Breast epithelium (tissue), 4 donors: ENCODE measurements around the gene CSNK1A1L. TPM values are rescaled to one million over a fixed set of nuclear protein-coding genes. Genes with fewer than 3 reads are reported as not detected.

Experiments used
- DNase-seq, 2 donors: peaks; one replicate each; pipeline ENCODE4 v3.0.0-alpha.2; 2019; ENCODE audit warnings: low spot score in 2 of 2
- H3K27ac ChIP-seq, 2 donors: fragments of 200-600 bp; sonication (generic) in 1 of 2; one replicate each; pipeline ENCODE4 v1.5.1; 2016 to 2019; ENCODE audit warnings: mild to moderate bottlenecking in 1 of 2
- H3K27me3 ChIP-seq, 2 donors: fragments of 200-600 bp; sonication (generic) in 1 of 2; one replicate each; pipeline versions ENCODE4 v1.5.1 to v1.6.0; 2017 to 2019; ENCODE audit warnings: control low read depth in 1 of 2, mild to moderate bottlenecking in 1 of 2
- H3K36me3 ChIP-seq: fragments of 200-600 bp; one replicate; pipeline ENCODE4 v1.5.1; 2019
- H3K4me1 ChIP-seq, 2 donors: fragments of 200-600 bp; sonication (generic); one replicate each; pipeline ENCODE4 v1.5.1; 2016 to 2019; ENCODE audit warnings: control low read depth in 1 of 2
- H3K4me3 ChIP-seq, 3 donors: fragments of 200-600 bp; sonication (generic); 1 replicate in 2 of 3; 2 replicates in 1 of 3; pipeline ENCODE4 v1.5.1; 2016 to 2019; ENCODE audit warnings: mild to moderate bottlenecking in 3 of 3, moderate library complexity in 2 of 3
- H3K9me3 ChIP-seq, 2 donors: fragments of 200-600 bp; sonication (generic) in 1 of 2; one replicate each; pipeline ENCODE4 v1.5.1; 2016 to 2019; ENCODE audit warnings: control low read depth in 1 of 2
- POLR2A ChIP-seq: fragments of 450-650 bp; IDR thresholded peaks from one replicate; pipeline ENCODE4 v1.6.1; 2016; ENCODE audit warnings: antibody characterized with exemption, mild to moderate bottlenecking, moderate library complexity
- POLR2AphosphoS5 ChIP-seq, 3 donors: sonication (generic); formaldehyde crosslinking; IDR thresholded peaks; one replicate each; pipeline ENCODE4 v1.6.1; 2017; ENCODE audit warnings: antibody characterized with exemption in 3 of 3
- intact Hi-C: fragments of 100-400 bp; cut with DNase I; formaldehyde crosslinking; loops from one replicate; pipeline ENCODE4 v1.15.1; 2023; ENCODE audit warnings: low total_unique reads
- total RNA-seq, 3 donors: library from RNA; depleted of rRNA; stranded (reverse); fragments of >200 nt; gene quantifications; one replicate each; pipeline ENCODE4 v1.1.0, GENCODE V29; 2016
- TF ChIP-seq, protein P1 (sequence below), 3 donors: fragments of 450-650 bp; IDR thresholded peaks; one replicate each; pipeline ENCODE4 v1.5.1; 2016 to 2017; ENCODE audit warnings: antibody characterized with exemption in 3 of 3, mild to moderate bottlenecking in 3 of 3, moderate library complexity in 3 of 3

Gene CSNK1A1L
- total RNA-seq, 3 donors from 2014 or later, result not detected

GRCh38 chr13:37089495-37089894, 16.0 kb downstream of the CSNK1A1L start:
- Histone ChIP-seq H3K4me3 (no peak overlapping the region), H3K9me3 (no peaks in the 10 kb centered on the region), H3K27me3 (no peaks in the 10 kb centered on the region), H3K36me3 (no peaks in the 10 kb centered on the region), H3K27ac (no peak overlapping the region), H3K4me1 (no peaks in the 10 kb centered on the region)
- DNase-seq, result no peak
- intact Hi-C loops, result no loop called here
- no peak for TF ChIP-seq POLR2A
- no peak for TF ChIP-seq POLR2AphosphoS5 (IDR thresholded peaks at IDR 0.05)
- TF ChIP-seq, protein P1, sequence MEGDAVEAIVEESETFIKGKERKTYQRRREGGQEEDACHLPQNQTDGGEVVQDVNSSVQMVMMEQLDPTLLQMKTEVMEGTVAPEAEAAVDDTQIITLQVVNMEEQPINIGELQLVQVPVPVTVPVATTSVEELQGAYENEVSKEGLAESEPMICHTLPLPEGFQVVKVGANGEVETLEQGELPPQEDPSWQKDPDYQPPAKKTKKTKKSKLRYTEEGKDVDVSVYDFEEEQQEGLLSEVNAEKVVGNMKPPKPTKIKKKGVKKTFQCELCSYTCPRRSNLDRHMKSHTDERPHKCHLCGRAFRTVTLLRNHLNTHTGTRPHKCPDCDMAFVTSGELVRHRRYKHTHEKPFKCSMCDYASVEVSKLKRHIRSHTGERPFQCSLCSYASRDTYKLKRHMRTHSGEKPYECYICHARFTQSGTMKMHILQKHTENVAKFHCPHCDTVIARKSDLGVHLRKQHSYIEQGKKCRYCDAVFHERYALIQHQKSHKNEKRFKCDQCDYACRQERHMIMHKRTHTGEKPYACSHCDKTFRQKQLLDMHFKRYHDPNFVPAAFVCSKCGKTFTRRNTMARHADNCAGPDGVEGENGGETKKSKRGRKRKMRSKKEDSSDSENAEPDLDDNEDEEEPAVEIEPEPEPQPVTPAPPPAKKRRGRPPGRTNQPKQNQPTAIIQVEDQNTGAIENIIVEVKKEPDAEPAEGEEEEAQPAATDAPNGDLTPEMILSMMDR (IDR thresholded peaks at IDR 0.05), result no peak

GRCh38 chr13:37087486-37087885, 18.0 kb downstream of the CSNK1A1L start:
- DNase-seq, result no peak
- Histone ChIP-seq H3K27ac (no peak overlapping the region), H3K4me1 (no peaks in the 10 kb centered on the region), H3K9me3 (no peaks in the 10 kb centered on the region), H3K4me3 (no peak overlapping the region), H3K36me3 (no peaks in the 10 kb centered on the region), H3K27me3 (no peaks in the 10 kb centered on the region)
- intact Hi-C loops, result no loop called here
- TF ChIP-seq POLR2A (no peak), POLR2AphosphoS5 (IDR thresholded peaks at IDR 0.05) (no peak)
- TF ChIP-seq, protein P1 (IDR thresholded peaks at IDR 0.05), result no peak

DNA sequence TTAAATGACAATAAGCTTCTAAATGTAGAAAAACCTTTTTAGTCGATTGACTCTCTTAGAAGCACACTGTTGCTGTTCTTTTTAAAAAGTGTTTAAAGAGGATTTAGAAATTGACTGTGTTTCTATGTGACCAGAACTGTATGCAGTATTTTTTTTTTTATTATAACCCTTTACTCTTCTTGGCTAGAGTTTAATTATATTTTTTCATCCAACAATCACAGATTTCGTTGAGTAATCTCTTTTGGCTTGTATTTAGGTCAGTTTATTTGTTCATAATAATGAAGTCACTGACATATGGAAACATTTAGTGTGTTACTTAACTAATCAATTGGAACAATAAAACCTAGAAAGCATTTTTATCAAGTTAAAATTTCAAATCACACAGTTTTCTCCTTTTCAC, 19.9 kb downstream of the CSNK1A1L start:
- H3K9me3 ChIP-seq, result no peaks in the 10 kb centered on the region
- no peaks in the 10 kb centered on the region for H3K4me1 ChIP-seq
- TF ChIP-seq, protein P1 (IDR thresholded peaks at IDR 0.05), result no peak
- TF ChIP-seq POLR2A (no peak), POLR2AphosphoS5 (IDR thresholded peaks at IDR 0.05) (no peak)

DNA sequence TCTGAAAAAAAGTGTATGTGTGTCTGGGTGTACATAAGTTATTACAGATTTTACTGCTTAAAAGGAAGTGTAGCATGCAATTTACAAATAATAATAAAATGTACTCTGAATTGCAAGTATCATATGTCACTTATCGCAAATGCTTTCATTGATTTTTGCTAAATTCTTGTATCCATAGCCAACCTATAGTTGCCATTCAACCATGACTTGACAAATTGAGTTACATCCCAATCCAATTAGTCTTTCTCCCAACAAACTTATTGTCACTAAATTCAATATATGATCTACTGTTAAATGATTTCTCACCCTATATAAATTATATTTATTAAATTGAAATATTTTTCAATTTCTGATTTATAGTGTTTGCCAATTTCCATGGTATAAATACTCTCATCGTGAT, 28.6 kb downstream of the CSNK1A1L start:
- Histone ChIP-seq H3K36me3 (no peaks in the 10 kb centered on the region), H3K4me1 (no peaks in the 10 kb centered on the region), H3K27me3 (no peaks in the 10 kb centered on the region), H3K4me3 (no peak overlapping the region), H3K27ac (no peak overlapping the region), H3K9me3 (no peaks in the 10 kb centered on the region)
- no peak for DNase-seq
- intact Hi-C loops, result no loop called here
- TF ChIP-seq, protein P1 (IDR thresholded peaks at IDR 0.05), result no peak
- TF ChIP-seq POLR2AphosphoS5 (IDR thresholded peaks at IDR 0.05) (no peak), POLR2A (no peak)

More for the DNA sequence above, 19.9 kb downstream of the CSNK1A1L start:
- H3K27ac ChIP-seq, result no peak overlapping the region
- H3K4me3 ChIP-seq, result no peak overlapping the region
- DNase-seq, result no peak
- intact Hi-C loops, result no loop called here
- H3K36me3 ChIP-seq, result no peaks in the 10 kb centered on the region
- no peaks in the 10 kb centered on the region for H3K27me3 ChIP-seq

GRCh38 chr13:37075164-37075563, 30.3 kb downstream of the CSNK1A1L start:
- no peak for TF ChIP-seq POLR2A
- no peak for TF ChIP-seq POLR2AphosphoS5 (IDR thresholded peaks at IDR 0.05)
- Histone ChIP-seq H3K27me3 (no peaks in the 10 kb centered on the region), H3K36me3 (no peaks in the 10 kb centered on the region), H3K4me3 (no peak overlapping the region), H3K27ac (no peak overlapping the region), H3K4me1 (no peaks in the 10 kb centered on the region), H3K9me3 (no peaks in the 10 kb centered on the region)
- no peak for DNase-seq
- intact Hi-C loops, result no loop called here

DNA sequence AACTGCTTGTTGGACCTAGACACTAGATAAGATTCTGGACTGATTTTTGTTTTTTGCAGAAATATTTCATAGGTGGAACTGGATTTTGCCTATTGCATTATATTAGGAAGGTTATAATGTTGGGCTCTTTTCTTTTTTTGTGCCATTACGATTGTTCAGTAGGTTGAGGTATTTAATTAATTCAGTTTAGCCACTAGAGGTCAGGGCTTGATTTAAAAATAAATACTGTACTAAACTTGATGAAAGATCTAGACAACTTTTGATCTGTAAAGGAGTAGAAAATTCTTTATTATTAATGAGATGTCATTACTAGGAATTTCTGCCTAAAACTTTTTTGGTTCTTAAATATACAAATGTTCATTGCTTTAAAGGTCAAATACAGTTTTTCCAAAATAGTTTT, 30.8 kb downstream of the CSNK1A1L start:
- intact Hi-C loops, result no loop called here
- TF ChIP-seq POLR2AphosphoS5 (IDR thresholded peaks at IDR 0.05), result no peak
- TF ChIP-seq, protein P1 (IDR thresholded peaks at IDR 0.05), result peak in 2 of 3 donors; percentile 30 to 50
- Histone ChIP-seq H3K9me3 (no peaks in the 10 kb centered on the region), H3K27ac (no peak overlapping the region), H3K4me3 (no peak overlapping the region), H3K27me3 (no peaks in the 10 kb centered on the region), H3K4me1 (no peaks in the 10 kb centered on the region), H3K36me3 (no peaks in the 10 kb centered on the region)
- DNase-seq, result no peak
